Osteoblast (primary cell): ENCODE data around the gene IDH2. TPM values are rescaled to one million over a fixed set of nuclear protein-coding genes. Genes with fewer than 3 reads are reported as not detected.
"Not testable (repeated sequence)": the region's sequence is repeated elsewhere in the genome, so short reads cannot be mapped to it uniquely, and the experiment has no call there.

Source experiments
- DNase-seq: peaks from one replicate; pipeline ENCODE4 v3.0.0; 2011; ENCODE audit warnings: low spot score, mixed read lengths; ENCODE audit not compliant: insufficient read length; ENCODE audit errors: missing footprints
- H2AFZ ChIP-seq: 2 replicates; pipeline ENCODE4 v1.6.0; 2011; ENCODE audit warnings: mild to moderate bottlenecking, low read length
- H3K27ac ChIP-seq: 2 replicates; pipeline ENCODE4 v1.5.1; 2011; ENCODE audit warnings: mild to moderate bottlenecking, low read depth, low read length, moderate library complexity
- H3K27me3 ChIP-seq: 2 replicates; pipeline ENCODE4 v1.6.0; 2012; ENCODE audit warnings: mild to moderate bottlenecking, control low read depth, inconsistent platforms, low read length, moderate library complexity; ENCODE audit not compliant: insufficient read depth
- H3K36me3 ChIP-seq: 2 replicates; pipeline ENCODE4 v1.5.1; 2011; ENCODE audit warnings: mild to moderate bottlenecking, low read length, control low read depth, moderate library complexity; ENCODE audit not compliant: insufficient read depth
- H3K4me1 ChIP-seq: 2 replicates; pipeline ENCODE4 v1.5.1; 2011; ENCODE audit warnings: mild to moderate bottlenecking, low read length, control low read depth, moderate library complexity; ENCODE audit not compliant: insufficient read depth
- H3K4me2 ChIP-seq: 2 replicates; pipeline ENCODE4 v1.6.0; 2011; ENCODE audit warnings: mild to moderate bottlenecking, low read length; ENCODE audit not compliant: insufficient read depth
- H3K4me3 ChIP-seq: fragments of 200-600 bp; sonication (generic); 3 replicates; pipeline ENCODE4 v1.5.1; 2012; ENCODE audit warnings: mild to moderate bottlenecking, low read length, inconsistent platforms; ENCODE audit not compliant: insufficient read depth
- H3K79me2 ChIP-seq: 2 replicates; pipeline ENCODE4 v1.6.0; 2012; ENCODE audit warnings: mild to moderate bottlenecking, low read length, control low read depth, inconsistent platforms; ENCODE audit not compliant: insufficient read depth
- H3K9me3 ChIP-seq: 2 replicates; pipeline ENCODE4 v1.5.1; 2011; ENCODE audit warnings: low read depth, low read length, control low read depth
- H4K20me1 ChIP-seq: 2 replicates; pipeline ENCODE4 v1.6.0; 2012; ENCODE audit warnings: mild to moderate bottlenecking, low read length, control low read depth; ENCODE audit not compliant: insufficient read depth
- total RNA-seq: library from RNA; depleted of rRNA; stranded (reverse); fragments of >200 nt; gene quantifications from 2 replicates; pipeline ENCODE4 v1.2.3, GENCODE V29; 2012
- TF ChIP-seq, protein P1 (sequence below): IDR thresholded peaks from 2 replicates; pipeline ENCODE4 v1.5.1; 2011; ENCODE audit warnings: mild to moderate bottlenecking, low read depth, low read length, moderate library complexity; ENCODE audit errors: extremely low read depth

The IDH2 gene
- total RNA-seq, 1 donor = 51.0 TPM

DNA sequence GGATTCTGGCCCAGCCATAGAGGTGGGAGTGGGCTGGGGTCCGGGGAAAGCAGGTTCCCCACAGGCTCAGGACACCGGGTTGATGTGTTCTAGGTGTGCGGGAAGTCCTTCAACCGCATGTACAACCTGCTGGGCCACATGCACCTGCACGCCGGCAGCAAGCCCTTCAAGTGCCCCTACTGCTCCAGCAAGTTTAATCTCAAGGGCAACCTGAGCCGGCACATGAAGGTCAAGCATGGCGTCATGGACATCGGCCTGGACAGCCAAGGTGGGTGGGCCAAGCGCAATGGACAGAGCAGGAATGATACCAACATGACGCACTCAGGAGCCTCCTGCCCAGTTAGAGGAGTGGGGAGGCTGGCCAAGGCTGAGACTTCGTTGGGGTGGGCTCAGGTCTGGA is 28.2 kb downstream of the IDH2 start:
- Histone ChIP-seq H3K9me3 (no peaks in the 10 kb centered on the region), H3K79me2 (no peaks in the 10 kb centered on the region), H3K4me1 (no peaks in the 10 kb centered on the region), H3K27ac (no peak overlapping the region), H3K4me3 (no peak overlapping the region), H3K36me3 (peaks cover 26% of the 10 kb centered on the region), H2AFZ (no peak overlapping the region), H4K20me1 (no peaks in the 10 kb centered on the region), H3K27me3 (no peaks in the 10 kb centered on the region), H3K4me2 (no peak overlapping the region)
- TF ChIP-seq, protein P1, sequence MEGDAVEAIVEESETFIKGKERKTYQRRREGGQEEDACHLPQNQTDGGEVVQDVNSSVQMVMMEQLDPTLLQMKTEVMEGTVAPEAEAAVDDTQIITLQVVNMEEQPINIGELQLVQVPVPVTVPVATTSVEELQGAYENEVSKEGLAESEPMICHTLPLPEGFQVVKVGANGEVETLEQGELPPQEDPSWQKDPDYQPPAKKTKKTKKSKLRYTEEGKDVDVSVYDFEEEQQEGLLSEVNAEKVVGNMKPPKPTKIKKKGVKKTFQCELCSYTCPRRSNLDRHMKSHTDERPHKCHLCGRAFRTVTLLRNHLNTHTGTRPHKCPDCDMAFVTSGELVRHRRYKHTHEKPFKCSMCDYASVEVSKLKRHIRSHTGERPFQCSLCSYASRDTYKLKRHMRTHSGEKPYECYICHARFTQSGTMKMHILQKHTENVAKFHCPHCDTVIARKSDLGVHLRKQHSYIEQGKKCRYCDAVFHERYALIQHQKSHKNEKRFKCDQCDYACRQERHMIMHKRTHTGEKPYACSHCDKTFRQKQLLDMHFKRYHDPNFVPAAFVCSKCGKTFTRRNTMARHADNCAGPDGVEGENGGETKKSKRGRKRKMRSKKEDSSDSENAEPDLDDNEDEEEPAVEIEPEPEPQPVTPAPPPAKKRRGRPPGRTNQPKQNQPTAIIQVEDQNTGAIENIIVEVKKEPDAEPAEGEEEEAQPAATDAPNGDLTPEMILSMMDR = no peak
- DNase-seq = no peak

DNA sequence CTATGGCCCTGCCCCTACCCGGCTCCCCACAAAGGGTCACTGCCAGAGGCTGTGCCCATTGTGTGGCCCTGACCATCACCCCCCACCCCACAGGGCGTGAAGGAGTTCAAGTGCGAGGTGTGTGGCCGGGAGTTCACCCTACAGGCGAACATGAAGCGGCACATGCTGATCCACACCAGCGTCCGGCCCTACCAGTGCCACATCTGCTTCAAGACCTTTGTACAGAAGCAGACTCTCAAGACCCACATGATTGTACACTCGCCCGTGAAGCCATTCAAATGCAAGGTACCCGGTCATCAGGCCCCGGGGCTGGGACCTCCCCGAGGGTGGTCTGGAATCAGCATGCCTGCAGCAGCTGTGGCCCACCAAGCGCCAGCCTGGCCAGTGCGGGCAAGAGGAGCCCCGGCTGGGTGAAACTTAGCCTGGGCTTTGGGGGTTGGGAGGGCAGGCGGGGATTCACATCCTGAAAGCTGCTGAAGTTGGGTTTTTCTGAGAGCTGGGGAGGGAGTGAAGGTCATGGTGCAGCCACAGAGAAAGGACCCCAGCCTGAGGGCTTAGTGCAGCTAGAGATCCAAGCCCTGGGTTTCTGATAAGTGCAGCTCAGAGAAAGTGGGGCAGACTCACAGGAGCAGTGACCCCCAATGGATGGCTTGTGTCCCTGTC is 29.2 kb downstream of the IDH2 start:
- Histone ChIP-seq H2AFZ (no peak overlapping the region), H3K4me1 (no peaks in the 10 kb centered on the region), H4K20me1 (no peaks in the 10 kb centered on the region), H3K4me2 (no peak overlapping the region), H3K79me2 (no peaks in the 10 kb centered on the region), H3K27ac (no peak overlapping the region), H3K36me3 (peaks cover 31% of the 10 kb centered on the region), H3K27me3 (no peaks in the 10 kb centered on the region), H3K4me3 (no peak overlapping the region), H3K9me3 (no peaks in the 10 kb centered on the region)
- DNase-seq = no peak
- TF ChIP-seq, protein P1 = no peak

DNA sequence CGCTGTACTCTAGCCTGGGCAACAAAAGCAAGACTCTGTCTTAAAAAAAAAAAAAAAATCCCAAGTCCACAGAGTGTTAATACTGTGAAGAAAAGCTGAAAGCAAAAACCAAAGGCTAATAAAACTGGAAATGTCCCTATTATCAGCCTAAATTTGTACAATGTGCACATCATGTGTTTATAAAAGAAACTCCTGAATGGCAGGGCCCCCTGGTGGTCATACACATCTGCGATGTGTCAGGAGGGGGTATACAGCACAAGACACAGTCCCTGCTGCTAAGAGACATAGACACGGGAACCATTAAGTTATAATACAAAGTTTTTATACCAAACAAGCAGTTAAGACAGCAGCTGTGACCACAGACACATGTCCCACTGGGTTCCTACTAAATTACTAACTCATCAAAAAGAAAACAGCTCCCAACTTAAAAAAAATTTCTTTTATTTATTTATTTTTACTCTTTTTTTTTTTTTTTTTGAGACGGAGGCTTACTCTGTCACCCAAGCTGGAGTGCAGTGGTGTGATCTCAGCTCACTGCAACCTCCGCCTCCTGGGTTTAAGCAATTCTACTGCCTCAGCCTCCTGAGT is 31.0 kb downstream of the IDH2 start:
- no peak overlapping the region for H3K27ac ChIP-seq
- H3K4me1 ChIP-seq = no peaks in the 10 kb centered on the region
- no peaks in the 10 kb centered on the region for H4K20me1 ChIP-seq
- H3K4me2 ChIP-seq = no peak overlapping the region
- peak; percentile 95 for DNase-seq
- peaks cover 33% of the 10 kb centered on the region for H3K36me3 ChIP-seq
- TF ChIP-seq, protein P1 = peak; percentile 89
- no peaks in the 10 kb centered on the region for H3K9me3 ChIP-seq
- no peaks in the 10 kb centered on the region for H3K27me3 ChIP-seq
- H2AFZ ChIP-seq = no peak overlapping the region
- no peaks in the 10 kb centered on the region for H3K79me2 ChIP-seq
- no peak overlapping the region for H3K4me3 ChIP-seq

DNA sequence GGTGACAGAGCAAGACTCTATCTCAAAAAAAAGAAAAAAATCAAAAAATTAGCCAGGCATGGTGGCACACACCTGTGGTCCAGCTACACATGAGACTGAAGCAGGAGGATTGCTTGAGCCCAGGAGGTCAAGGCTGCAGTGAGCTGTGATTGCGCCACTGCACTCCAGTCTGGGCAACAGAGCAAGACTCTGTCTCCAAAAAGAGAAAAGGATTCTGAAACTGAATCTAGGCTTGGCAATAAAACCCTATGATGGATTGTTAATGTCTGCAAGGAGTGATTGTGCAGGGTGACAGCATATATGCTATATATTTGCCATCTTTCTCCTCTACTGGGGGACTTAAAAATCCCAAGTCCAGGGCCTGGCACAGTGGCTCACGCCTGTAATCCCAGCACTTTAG is 31.6 kb downstream of the IDH2 start:
- DNase-seq, H3K4me3 ChIP-seq, H3K4me1 ChIP-seq, H4K20me1 ChIP-seq, H2AFZ ChIP-seq, H3K79me2 ChIP-seq, H3K9me3 ChIP-seq, H3K27ac ChIP-seq, H3K27me3 ChIP-seq, H3K4me2 ChIP-seq: not testable (repeated sequence)
- peaks cover 32% of the 10 kb centered on the region for H3K36me3 ChIP-seq
